Thymus (tissue), 11 donors: Measurements from ENCODE around the gene BEAN1. TPM values are rescaled to one million over a fixed set of nuclear protein-coding genes. Genes with fewer than 3 reads are reported as not detected.

Source experiments
- DNase-seq, 9 donors: peaks; one replicate each; pipeline ENCODE4 v3.0.0-alpha.2; 2013; ENCODE audit warnings: low spot score in 9 of 9, low read depth in 6 of 9, missing footprints in 1 of 9
- H3K27ac ChIP-seq, 2 donors: one replicate each; pipeline ENCODE4 v1.5.1; 2013; ENCODE audit warnings: control low read depth in 1 of 2, low read depth in 1 of 2, low read length in 1 of 2, mild to moderate bottlenecking in 1 of 2, moderate library complexity in 1 of 2
- H3K27me3 ChIP-seq, 2 donors: one replicate each; pipeline ENCODE4 v1.5.1; 2013; ENCODE audit warnings: low read length in 1 of 2; ENCODE audit not compliant: control insufficient read depth in 2 of 2, insufficient read depth in 1 of 2
- H3K36me3 ChIP-seq, 2 donors: one replicate each; pipeline ENCODE4 v1.5.1; 2013; ENCODE audit warnings: low read length in 1 of 2, mild to moderate bottlenecking in 1 of 2, moderate library complexity in 1 of 2; ENCODE audit not compliant: control insufficient read depth in 2 of 2, insufficient read depth in 2 of 2
- H3K4me1 ChIP-seq, 2 donors: one replicate each; pipeline ENCODE4 v1.5.1; 2013; ENCODE audit warnings: low read length in 2 of 2; ENCODE audit not compliant: control insufficient read depth in 2 of 2, insufficient read depth in 2 of 2
- H3K4me3 ChIP-seq, 2 donors: one replicate each; pipeline ENCODE4 v1.5.1; 2013; ENCODE audit warnings: low read length in 2 of 2, control low read depth in 1 of 2, mild to moderate bottlenecking in 1 of 2
- H3K9me3 ChIP-seq, 2 donors: one replicate each; pipeline ENCODE4 v1.5.1; 2013; ENCODE audit warnings: low read length in 1 of 2, mild to moderate bottlenecking in 1 of 2; ENCODE audit not compliant: control insufficient read depth in 2 of 2, insufficient read depth in 1 of 2
- WGBS: extraction: QIAGEN DNeasy Blood & Tissue Kit; methylation state at CpG from one replicate; pipeline ENCODE4 v1.1.7; 2013; 5-methylcytosine and 5-hydroxymethylcytosine counted together
- polyA plus RNA-seq: library from polyadenylated mRNA; stranded (reverse); fragments of 200-250 nt; gene quantifications from one replicate; pipeline ENCODE4 v1.2.3, GENCODE V29; 2013
- total RNA-seq: library from RNA; stranded (reverse); fragments of 120-200 nt; gene quantifications from one replicate; pipeline ENCODE4 v1.2.4, GENCODE V29; 2013
- donor health status: healthy.

Gene BEAN1
- total and polyA plus RNA-seq, 2 donors: 0.05 to 0.25 TPM

GRCh38 chr16:66516808-66517585 is 89.9 kb downstream of the BEAN1 start:
- no peak overlapping the region for H3K4me3 ChIP-seq
- 25% methylated on average over 15 of the region's 15 CpGs for WGBS
- DNase-seq: peak in 5 of 9 donors; percentile 53 to 81 (median 60)
- H3K4me1 ChIP-seq: peaks cover 40 to 58% of the 10 kb centered on the region in 2 donors
- peak overlapping the region; percentile 86 to 90 for H3K27ac ChIP-seq
- peaks cover 0 to 5% of the 10 kb centered on the region in 2 donors for H3K9me3 ChIP-seq
- no peaks in the 10 kb centered on the region for H3K27me3 ChIP-seq
- no peaks in the 10 kb centered on the region for H3K36me3 ChIP-seq

DNA sequence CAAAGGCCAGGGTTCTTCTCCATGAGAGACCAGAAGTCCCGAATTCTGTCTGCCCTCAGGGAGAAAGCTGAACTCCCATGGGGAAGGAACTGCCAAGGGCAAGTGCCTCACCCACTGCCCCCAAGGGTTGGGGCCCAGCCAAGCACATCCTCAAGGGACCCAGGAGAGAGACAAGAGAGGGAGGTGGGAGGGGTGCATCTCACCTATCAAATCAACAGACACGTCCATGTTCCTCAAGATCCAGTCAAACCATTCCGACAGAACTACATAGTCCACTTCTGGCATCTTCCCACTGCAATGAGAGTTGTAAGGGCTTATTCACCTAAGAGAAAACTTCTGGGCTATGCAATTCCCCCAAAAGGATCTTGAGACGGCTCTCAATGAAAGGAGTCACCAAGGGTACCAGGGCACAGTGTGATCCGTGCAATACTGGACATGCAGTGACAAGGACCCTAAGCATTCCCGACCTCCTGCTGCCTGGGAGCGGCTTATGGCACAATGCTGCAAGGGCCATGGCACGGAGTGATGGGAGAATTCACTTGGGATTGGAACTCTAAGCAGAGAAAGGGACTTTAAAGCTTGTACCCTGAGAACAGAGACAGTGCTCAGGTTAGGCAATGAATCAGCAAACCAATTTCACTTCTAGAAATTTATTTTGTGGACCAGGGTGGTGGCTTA is 90.6 kb downstream of the BEAN1 start:
- no peak for DNase-seq
- 93% methylated on average over 8 of the region's 8 CpGs for WGBS
- H3K4me1 ChIP-seq: peaks cover 47 to 62% of the 10 kb centered on the region in 2 donors
- no peak overlapping the region for H3K4me3 ChIP-seq
- no peaks in the 10 kb centered on the region for H3K36me3 ChIP-seq
- H3K9me3 ChIP-seq: peaks cover 0 to 5% of the 10 kb centered on the region in 2 donors
- no peaks in the 10 kb centered on the region for H3K27me3 ChIP-seq
- H3K27ac ChIP-seq: peak overlapping the region; percentile 86 to 90

DNA sequence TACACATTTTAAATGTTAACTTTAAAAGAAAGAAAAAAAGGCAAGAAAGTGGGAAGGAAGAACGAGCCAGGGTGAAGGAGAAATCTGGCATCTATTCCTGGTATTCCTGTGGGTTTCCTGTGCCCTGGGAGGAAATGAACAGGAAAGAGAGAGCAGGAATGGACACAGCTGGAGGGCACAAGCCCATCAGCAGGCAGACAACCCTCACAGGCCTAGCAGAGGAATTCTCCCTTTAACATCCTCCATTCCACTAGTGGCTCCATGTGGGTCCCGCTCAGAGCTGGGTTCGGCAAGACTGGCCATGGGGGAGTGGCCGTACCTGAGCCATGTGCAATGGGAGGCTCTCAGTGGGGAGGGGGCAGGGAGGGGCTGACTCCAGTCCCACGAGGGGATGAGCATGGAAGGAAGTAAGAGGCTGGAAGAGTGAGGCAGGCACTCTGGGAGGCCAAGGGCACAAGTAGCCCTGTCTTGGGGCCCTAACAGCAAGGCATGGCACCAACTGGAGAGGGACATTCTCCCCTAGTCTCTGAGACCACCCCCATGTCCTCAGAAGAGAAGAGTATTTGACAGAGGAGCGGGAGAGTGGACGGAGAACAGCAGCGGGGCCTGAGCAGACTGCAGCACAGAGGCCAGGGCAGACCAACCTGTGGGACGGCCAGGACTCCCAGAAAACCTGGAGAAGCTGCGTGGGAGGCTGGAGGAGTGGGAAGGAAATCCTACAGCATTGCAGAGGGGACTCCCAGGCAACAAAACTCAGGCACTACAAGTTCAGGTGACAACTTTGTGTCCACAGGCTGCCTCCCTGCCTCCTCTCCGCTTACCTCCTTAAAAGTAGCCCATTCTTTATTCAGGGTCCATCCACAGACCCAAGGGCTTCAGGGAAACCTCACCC is 92.6 kb downstream of the BEAN1 start:
- Histone ChIP-seq H3K9me3 (peaks cover 0 to 8% of the 10 kb centered on the region in 2 donors), H3K4me3 (no peak overlapping the region), H3K27me3 (no peaks in the 10 kb centered on the region), H3K36me3 (no peaks in the 10 kb centered on the region), H3K27ac (peak overlapping the region in 1 of 2 donors; percentile 81), H3K4me1 (peaks cover 63 to 82% of the 10 kb centered on the region in 2 donors)
- WGBS: 94% methylated on average over 11 of the region's 11 CpGs
- no peak for DNase-seq

GRCh38 chr16:66520406-66521170 is 93.5 kb downstream of the BEAN1 start:
- WGBS: 69% methylated on average over 14 of the region's 14 CpGs

GRCh38 chr16:66521252-66521713 is 94.2 kb downstream of the BEAN1 start:
- H3K9me3 ChIP-seq: peaks cover 0 to 3% of the 10 kb centered on the region in 2 donors
- peak overlapping the region; percentile 0 to 75 for H3K27ac ChIP-seq
- no peak overlapping the region for H3K4me3 ChIP-seq
- no peaks in the 10 kb centered on the region for H3K27me3 ChIP-seq
- peaks cover 66 to 87% of the 10 kb centered on the region in 2 donors for H3K4me1 ChIP-seq
- DNase-seq: no peak
- 96% methylated on average over 5 of the region's 5 CpGs for WGBS
- H3K36me3 ChIP-seq: no peaks in the 10 kb centered on the region

More at GRCh38 chr16:66520406-66521170, 93.5 kb downstream of the BEAN1 start:
- DNase-seq: peak in 1 of 9 donors; percentile 63
- Histone ChIP-seq H3K27ac (peak overlapping the region in 1 of 2 donors; percentile 81), H3K9me3 (peaks cover 0 to 4% of the 10 kb centered on the region in 2 donors), H3K4me3 (no peak overlapping the region), H3K27me3 (no peaks in the 10 kb centered on the region), H3K4me1 (peaks cover 72 to 87% of the 10 kb centered on the region in 2 donors), H3K36me3 (no peaks in the 10 kb centered on the region)

GRCh38 chr16:66521951-66522771 is 95.1 kb downstream of the BEAN1 start:
- Histone ChIP-seq H3K27me3 (no peaks in the 10 kb centered on the region), H3K4me1 (peaks cover 57 to 87% of the 10 kb centered on the region in 2 donors), H3K27ac (peak overlapping the region; percentile 80 to 93), H3K4me3 (no peak overlapping the region), H3K36me3 (no peaks in the 10 kb centered on the region), H3K9me3 (peaks cover 0 to 3% of the 10 kb centered on the region in 2 donors)
- peak in 4 of 9 donors; percentile 61 to 81 (median 64) for DNase-seq
- WGBS: 32% methylated on average over 17 of the region's 17 CpGs

DNA sequence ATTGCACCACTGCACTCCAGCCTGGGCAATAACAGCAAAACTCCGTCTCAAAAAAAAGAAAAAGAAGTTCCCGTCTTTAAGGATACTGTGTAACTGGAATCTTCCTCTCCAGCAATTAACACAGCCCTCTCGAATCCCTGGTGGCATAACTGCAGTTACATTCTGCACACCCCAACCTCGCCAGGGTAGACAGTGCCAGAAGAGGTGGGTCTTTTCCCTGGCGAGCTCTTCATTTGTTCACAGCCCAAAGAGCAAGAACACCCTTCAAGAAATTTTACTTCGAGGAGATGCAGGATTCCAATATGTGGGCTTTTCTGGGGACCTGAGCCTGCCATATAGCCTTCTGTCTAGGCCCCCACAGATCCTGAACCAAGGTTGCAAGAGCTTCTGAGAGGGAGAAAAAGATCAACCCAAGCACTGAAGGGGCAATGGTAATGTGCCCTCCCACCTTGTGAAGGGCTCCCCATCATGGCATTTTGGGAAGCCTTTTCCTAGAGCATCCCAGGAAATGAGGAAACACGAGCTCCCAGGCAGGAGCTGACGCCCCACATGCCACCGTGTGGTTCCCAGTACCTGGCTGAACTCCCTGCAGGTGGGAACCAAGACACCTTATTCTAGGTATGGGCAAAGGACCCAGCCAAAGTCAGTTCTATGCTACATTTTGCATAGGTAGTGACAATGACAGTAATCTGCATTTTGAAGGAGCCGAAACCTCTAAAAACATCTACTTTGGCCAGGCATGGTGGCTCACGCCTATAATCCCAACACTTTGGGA is 95.9 kb downstream of the BEAN1 start:
- 84% methylated on average over 11 of the region's 11 CpGs for whole genome bisulfite sequencing
- Histone ChIP-seq H3K27ac (peak overlapping the region; percentile 80 to 93), H3K4me3 (no peak overlapping the region), H3K4me1 (peaks cover 52 to 84% of the 10 kb centered on the region in 2 donors), H3K9me3 (peaks cover 0 to 3% of the 10 kb centered on the region in 2 donors), H3K27me3 (no peaks in the 10 kb centered on the region), H3K36me3 (no peaks in the 10 kb centered on the region)
- peak in 1 of 9 donors; percentile 34 for DNase-seq
